SK-N-SH (cell line): ENCODE results near the gene EIF5B. TPM values are rescaled to one million over a fixed set of nuclear protein-coding genes. Genes with fewer than 3 reads are reported as not detected.
"Not testable (repeated sequence)": the region's sequence is repeated elsewhere in the genome, so short reads cannot be mapped to it uniquely, and the experiment has no call there.

ENCODE experiments used
- CTCF ChIA-PET: fragments of 300-600, 350-600 bp; formaldehyde crosslinking; extraction: SDS; loops from one replicate; lab custom pipeline; 2021; lab: Yijun Ruan, JAX
- POLR2A ChIA-PET: fragments of 350-600 bp; sonication (Branson Sonifier 250); formaldehyde crosslinking; extraction: SDS; loops from one replicate; lab custom pipeline; 2020; ENCODE audit warnings: antibody characterized with exemption, inconsistent platforms; lab: Yijun Ruan, JAX
- DNase-seq: peaks from one replicate; pipeline ENCODE4 v3.0.0; 2012
- H2AFZ ChIP-seq: fragments of 200-600 bp; sonication (generic); 2 replicates; pipeline ENCODE4 v1.8.1; 2016; ENCODE audit warnings: antibody characterized with exemption, mild to moderate bottlenecking, low read depth
- H3F3A ChIP-seq: fragments of 200-600 bp; sonication (generic); replicated peaks from 2 replicates; pipeline ENCODE3; 2016; ENCODE audit warnings: antibody characterized with exemption, mild to moderate bottlenecking; ENCODE audit not compliant: insufficient read depth
- H3K27ac ChIP-seq, 2 experiments: fragments of 200-500 bp in 1 of 2; fragments of 200-600 bp in 1 of 2; sonication (Bioruptor generic) in 1 of 2; sonication (generic), shearing (Covaris generic) in 1 of 2; 2 replicates each; pipeline versions ENCODE4 v1.5.1 to v1.6.1; 2014 to 2016; ENCODE audit warnings: low read depth in 2 of 2, inconsistent platforms in 1 of 2, low read length in 1 of 2, mild to moderate bottlenecking in 1 of 2, mixed read lengths in 1 of 2
- H3K27me3 ChIP-seq: fragments of 200-600 bp; sonication (generic), shearing (Covaris generic); 2 replicates; pipeline ENCODE4 v1.6.1; 2016; ENCODE audit warnings: mixed run types; ENCODE audit not compliant: insufficient read depth
- H3K36me3 ChIP-seq, 2 experiments: fragments of 200-500 bp in 1 of 2; fragments of 200-600 bp in 1 of 2; sonication (Bioruptor generic) in 1 of 2; sonication (generic) in 1 of 2; replicated peaks in 1 of 2; 2 replicates each; pipeline versions ENCODE3 to v1.5.1; 2014 to 2016; ENCODE audit warnings: low read length in 1 of 2, mild to moderate bottlenecking in 1 of 2; ENCODE audit not compliant: insufficient read depth in 2 of 2, control insufficient read depth in 1 of 2
- H3K4me1 ChIP-seq, 2 experiments: fragments of 200-500 bp in 1 of 2; fragments of 200-600 bp in 1 of 2; sonication (Bioruptor generic) in 1 of 2; sonication (generic), shearing (Covaris generic) in 1 of 2; 2 replicates each; pipeline versions ENCODE4 v1.5.1 to v1.6.1; 2014 to 2016; ENCODE audit warnings: low read depth in 1 of 2, low read length in 1 of 2, mixed run types in 1 of 2; ENCODE audit not compliant: insufficient read depth in 2 of 2, control insufficient read depth in 1 of 2
- H3K4me2 ChIP-seq: fragments of 200-600 bp; sonication (generic), shearing (Covaris generic); 2 replicates; pipeline ENCODE4 v1.6.1; 2017; ENCODE audit warnings: mixed run types
- H3K4me3 ChIP-seq, 2 experiments: fragments of 200-500 bp in 1 of 2; fragments of 200-600 bp in 1 of 2; sonication (Bioruptor generic) in 1 of 2; sonication (generic), shearing (Covaris generic) in 1 of 2; 2 replicates each; pipeline versions ENCODE4 v1.5.1 to v1.8.1; 2014 to 2016; ENCODE audit warnings: low read depth in 2 of 2, inconsistent platforms in 1 of 2, low read length in 1 of 2, mild to moderate bottlenecking in 1 of 2, mixed read lengths in 1 of 2, moderate library complexity in 1 of 2
- H3K79me2 ChIP-seq: fragments of 200-600 bp; sonication (generic); 2 replicates; pipeline ENCODE4 v1.8.1; 2017; ENCODE audit warnings: mild to moderate bottlenecking; ENCODE audit not compliant: insufficient read depth
- H3K9ac ChIP-seq: fragments of 200-600 bp; sonication (generic); 2 replicates; pipeline ENCODE4 v1.6.1; 2017; ENCODE audit warnings: mixed run types
- H3K9me2 ChIP-seq: fragments of 200-600 bp; sonication (generic); 2 replicates; pipeline ENCODE4 v1.6.1; 2017; ENCODE audit warnings: mixed run types
- H3K9me3 ChIP-seq: fragments of 200-600 bp; sonication (generic); 2 replicates; pipeline ENCODE4 v1.6.1; 2017; ENCODE audit warnings: mixed run types, mild to moderate bottlenecking, moderate library complexity
- H4K20me1 ChIP-seq: fragments of 200-600 bp; sonication (generic); 2 replicates; pipeline ENCODE4 v1.6.1; 2017; ENCODE audit warnings: mild to moderate bottlenecking, mixed run types; ENCODE audit not compliant: insufficient read depth
- ELF1 ChIP-seq: IDR thresholded peaks from 2 replicates; pipeline ENCODE4 v1.4.0; 2012
- EP300 ChIP-seq, 2 experiments: IDR thresholded peaks; 2 replicates each; pipeline versions ENCODE4 v1.4.0 to v1.6.1; 2012; ENCODE audit warnings: borderline replicate concordance in 1 of 2, low read depth in 1 of 2, low read length in 1 of 2
- EZH2phosphoT487 ChIP-seq: fragments of 200-600 bp; sonication (generic); IDR thresholded peaks from 2 replicates; pipeline ENCODE4 v1.6.1; 2017; ENCODE audit warnings: low read depth, mixed run types, mild to moderate bottlenecking, antibody characterized with exemption, moderate library complexity, borderline replicate concordance
- FOSL2 ChIP-seq: IDR thresholded peaks from 2 replicates; pipeline ENCODE4 v1.4.0; 2012; ENCODE audit warnings: low read depth, mild to moderate bottlenecking, moderate library complexity, borderline replicate concordance
- FOXM1 ChIP-seq: IDR thresholded peaks from 2 replicates; pipeline ENCODE4 v1.4.0; 2012; ENCODE audit warnings: low read depth, mild to moderate bottlenecking
- GATA2 ChIP-seq: sonication (generic); formaldehyde crosslinking; IDR thresholded peaks from 2 replicates; pipeline ENCODE4 v1.5.0; 2020; ENCODE audit warnings: mild to moderate bottlenecking, missing genetic modification reagents
- JUND ChIP-seq: IDR thresholded peaks from 2 replicates; pipeline ENCODE4 v1.4.0; 2012
- MEF2A ChIP-seq: IDR thresholded peaks from 2 replicates; pipeline ENCODE4 v1.4.0; 2012; ENCODE audit warnings: low read depth, borderline replicate concordance
- TEAD4 ChIP-seq: IDR thresholded peaks from 2 replicates; pipeline ENCODE4 v1.4.0; 2012; ENCODE audit warnings: mild to moderate bottlenecking, borderline replicate concordance; ENCODE audit not compliant: insufficient read depth
- WGBS: methylation state at CpG from one replicate; pipeline ENCODE4 v1.1.6; 2017; ENCODE audit warnings: low lambda C conversion rate; 5-methylcytosine and 5-hydroxymethylcytosine counted together
- polyA plus RNA-seq, 3 experiments: library from polyadenylated mRNA; depleted of rRNA; stranded (reverse); fragments of >200 nt; gene quantifications; 2 replicates each; pipeline ENCODE4 v1.2.3, GENCODE V29; 2012
- TF ChIP-seq, protein P1 (sequence below): fragments of 150-350 bp; IDR thresholded peaks from 2 replicates; pipeline ENCODE4 v1.6.1; 2017; ENCODE audit warnings: antibody characterized with exemption, low read length, low read depth, borderline replicate concordance
- TF ChIP-seq, protein P2 (sequence below): fragments of 200-600 bp; sonication (generic); IDR thresholded peaks from 2 replicates; pipeline ENCODE4 v1.6.1; 2017; ENCODE audit warnings: antibody characterized with exemption, mild to moderate bottlenecking, moderate library complexity
- TF ChIP-seq, protein P3 (sequence below): IDR thresholded peaks from 2 replicates; pipeline ENCODE4; 2012
- TF ChIP-seq, protein P4 (sequence below): IDR thresholded peaks from 2 replicates; pipeline ENCODE4 v1.4.0; 2012; ENCODE audit warnings: low read depth

Gene EIF5B
- polyA plus RNA-seq, 1 of the 3 experiments (the other 2 are of a cell fraction) = 9.8 TPM

DNA sequence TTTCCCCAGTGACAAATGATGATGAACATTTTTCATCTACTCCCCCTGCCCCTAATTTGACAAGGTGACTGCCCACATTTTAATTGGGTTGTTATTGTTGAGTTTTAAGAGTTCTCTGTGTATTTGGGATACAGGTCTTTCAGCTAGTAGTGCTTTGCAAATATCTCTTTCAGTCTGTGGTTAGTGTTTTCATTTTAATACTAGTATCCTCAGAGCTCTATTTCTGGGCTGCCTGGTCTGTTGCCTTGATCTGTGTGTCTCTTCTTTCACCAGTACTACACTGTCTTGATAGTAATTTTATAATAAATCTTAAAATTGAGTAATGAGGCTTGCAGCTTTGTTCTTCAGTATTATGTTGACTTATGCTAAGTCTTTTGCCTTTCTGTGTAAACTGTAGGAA, 19.7 kb downstream of the EIF5B start (continued):
- TF ChIP-seq, protein P1, sequence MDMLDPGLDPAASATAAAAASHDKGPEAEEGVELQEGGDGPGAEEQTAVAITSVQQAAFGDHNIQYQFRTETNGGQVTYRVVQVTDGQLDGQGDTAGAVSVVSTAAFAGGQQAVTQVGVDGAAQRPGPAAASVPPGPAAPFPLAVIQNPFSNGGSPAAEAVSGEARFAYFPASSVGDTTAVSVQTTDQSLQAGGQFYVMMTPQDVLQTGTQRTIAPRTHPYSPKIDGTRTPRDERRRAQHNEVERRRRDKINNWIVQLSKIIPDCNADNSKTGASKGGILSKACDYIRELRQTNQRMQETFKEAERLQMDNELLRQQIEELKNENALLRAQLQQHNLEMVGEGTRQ = no peak
- TF ChIP-seq EP300 (IDR thresholded peaks at IDR 0.05; ENCODE audit: borderline replicate concordance in 1 of 2, low read depth in 1 of 2, low read length in 1 of 2) = no peak
- no peak for TF ChIP-seq ELF1
- TF ChIP-seq, protein P2, sequence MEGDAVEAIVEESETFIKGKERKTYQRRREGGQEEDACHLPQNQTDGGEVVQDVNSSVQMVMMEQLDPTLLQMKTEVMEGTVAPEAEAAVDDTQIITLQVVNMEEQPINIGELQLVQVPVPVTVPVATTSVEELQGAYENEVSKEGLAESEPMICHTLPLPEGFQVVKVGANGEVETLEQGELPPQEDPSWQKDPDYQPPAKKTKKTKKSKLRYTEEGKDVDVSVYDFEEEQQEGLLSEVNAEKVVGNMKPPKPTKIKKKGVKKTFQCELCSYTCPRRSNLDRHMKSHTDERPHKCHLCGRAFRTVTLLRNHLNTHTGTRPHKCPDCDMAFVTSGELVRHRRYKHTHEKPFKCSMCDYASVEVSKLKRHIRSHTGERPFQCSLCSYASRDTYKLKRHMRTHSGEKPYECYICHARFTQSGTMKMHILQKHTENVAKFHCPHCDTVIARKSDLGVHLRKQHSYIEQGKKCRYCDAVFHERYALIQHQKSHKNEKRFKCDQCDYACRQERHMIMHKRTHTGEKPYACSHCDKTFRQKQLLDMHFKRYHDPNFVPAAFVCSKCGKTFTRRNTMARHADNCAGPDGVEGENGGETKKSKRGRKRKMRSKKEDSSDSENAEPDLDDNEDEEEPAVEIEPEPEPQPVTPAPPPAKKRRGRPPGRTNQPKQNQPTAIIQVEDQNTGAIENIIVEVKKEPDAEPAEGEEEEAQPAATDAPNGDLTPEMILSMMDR = no peak
- no peak for TF ChIP-seq MEF2A
- TF ChIP-seq, all 33 proteins: peak for 0

DNA sequence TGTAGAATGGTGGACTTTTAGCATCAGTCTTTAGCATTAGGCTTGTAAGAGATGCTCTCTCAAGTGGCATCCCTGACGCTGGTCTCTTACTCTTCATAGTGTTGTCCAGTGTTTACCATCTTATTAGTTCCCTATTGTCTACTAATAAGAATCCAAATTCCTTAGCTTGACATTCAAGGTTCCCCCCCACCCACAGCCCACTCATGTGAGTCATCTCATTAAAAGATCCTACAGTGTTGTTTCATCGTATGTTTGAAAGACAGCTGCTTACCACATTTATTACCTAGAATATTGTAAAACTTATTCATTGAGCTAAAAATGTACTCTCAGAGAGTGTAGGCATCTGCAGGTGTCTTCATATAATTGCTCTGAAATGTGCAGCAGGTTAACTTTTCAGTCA, 28.5 kb downstream of the EIF5B start:
- Histone ChIP-seq H3K9me3 (no peaks in the 10 kb centered on the region), H3K9me2 (no peaks in the 10 kb centered on the region), H3K4me2 (no peak overlapping the region), H3K79me2 (peaks cover 7% of the 10 kb centered on the region; the same call in 1 of the 2 replicates), H3K27me3 (no peaks in the 10 kb centered on the region), H3K4me3 (no peak overlapping the region), H3K36me3 (peaks cover 67 to 74% of the 10 kb centered on the region in 2 experiments), H3F3A (no peaks in the 10 kb centered on the region), H3K27ac (no peak overlapping the region), H2AFZ (no peak overlapping the region), H4K20me1 (no peaks in the 10 kb centered on the region), H3K4me1 (no peaks in the 10 kb centered on the region), H3K9ac (no peak overlapping the region)
- ChIA-PET POLR2A (no interaction called here), CTCF (interaction anchor here (1.0 to 1.9 kb wide), 2 partner anchors 9 to 29 kb away, joined by 3 to 8 read pairs; partner anchors contain the start of genes EIF5B and TXNDC9)
- DNase-seq = no peak
- 81% methylated on average over 2 of the region's 2 CpGs for WGBS
- TF ChIP-seq EZH2phosphoT487 (no peak), JUND (no peak), FOSL2 (no peak), TEAD4 (no peak), GATA2 (CRISPR knock-in tag) (no peak), FOXM1 (no peak)
- TF ChIP-seq, protein P3, sequence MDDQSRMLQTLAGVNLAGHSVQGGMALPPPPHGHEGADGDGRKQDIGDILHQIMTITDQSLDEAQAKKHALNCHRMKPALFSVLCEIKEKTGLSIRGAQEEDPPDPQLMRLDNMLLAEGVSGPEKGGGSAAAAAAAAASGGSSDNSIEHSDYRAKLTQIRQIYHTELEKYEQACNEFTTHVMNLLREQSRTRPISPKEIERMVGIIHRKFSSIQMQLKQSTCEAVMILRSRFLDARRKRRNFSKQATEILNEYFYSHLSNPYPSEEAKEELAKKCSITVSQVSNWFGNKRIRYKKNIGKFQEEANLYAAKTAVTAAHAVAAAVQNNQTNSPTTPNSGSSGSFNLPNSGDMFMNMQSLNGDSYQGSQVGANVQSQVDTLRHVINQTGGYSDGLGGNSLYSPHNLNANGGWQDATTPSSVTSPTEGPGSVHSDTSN = no peak
- TF ChIP-seq, protein P4, sequence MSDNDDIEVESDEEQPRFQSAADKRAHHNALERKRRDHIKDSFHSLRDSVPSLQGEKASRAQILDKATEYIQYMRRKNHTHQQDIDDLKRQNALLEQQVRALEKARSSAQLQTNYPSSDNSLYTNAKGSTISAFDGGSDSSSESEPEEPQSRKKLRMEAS = no peak
- TF ChIP-seq, protein P1 = no peak

DNA sequence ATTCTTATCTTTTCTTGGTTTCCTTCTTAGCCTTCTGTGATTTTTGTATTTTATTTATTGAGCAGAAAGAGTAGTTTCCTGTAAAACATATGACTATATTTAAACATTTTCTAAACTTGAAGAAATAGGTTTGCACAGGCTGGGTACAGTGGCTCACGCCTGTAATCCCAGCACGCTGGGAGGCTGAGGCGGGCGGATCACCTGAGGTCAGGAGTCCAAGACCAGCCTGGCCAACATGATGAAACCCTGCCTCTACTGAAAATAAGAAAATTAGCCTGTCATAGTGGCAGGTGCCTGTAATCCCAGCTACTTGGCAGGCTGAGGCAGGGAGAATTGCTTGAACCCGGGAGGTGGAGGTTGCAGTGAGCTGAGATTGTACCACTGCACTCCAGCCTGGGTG, 31.7 kb downstream of the EIF5B start:
- H3K9me2 ChIP-seq, H3K27me3 ChIP-seq, H3K4me1 ChIP-seq, POLR2A ChIA-PET, H3K9me3 ChIP-seq, H3K4me3 ChIP-seq, H4K20me1 ChIP-seq, H3K9ac ChIP-seq, H2AFZ ChIP-seq, H3F3A ChIP-seq, H3K4me2 ChIP-seq, H3K79me2 ChIP-seq, CTCF ChIA-PET, DNase-seq, H3K27ac ChIP-seq: not testable (repeated sequence)
- peaks cover 72 to 75% of the 10 kb centered on the region in 2 experiments for H3K36me3 ChIP-seq
- WGBS = 90% methylated on average over 5 of the region's 5 CpGs
